ENCODE results near the gene PGLYRP4. TPM values are rescaled to one million over a fixed set of nuclear protein-coding genes. Genes with fewer than 3 reads are reported as not detected.

Gene PGLYRP4
- total and polyA plus RNA-seq, 2 of the 4 experiments (the other 2 are of a cell fraction), result not detected

GRCh38 chr1:153357076-153357852 is 8.6 kb upstream of the PGLYRP4 start:
- Histone ChIP-seq H2BK120ac (ENCODE audit: low read depth, low read length) (no peak overlapping the region), H3K4ac (ENCODE audit: low read depth, low read length) (no peak overlapping the region), H2BK20ac (ENCODE audit: low read depth, low read length) (no peak overlapping the region), H3K27ac (ENCODE audit: insufficient read depth, low read length) (no peak overlapping the region), H3K56ac (ENCODE audit: extremely low read depth, insufficient read depth, low read length) (no peak overlapping the region), H3K27me3 (ENCODE audit: control insufficient read depth, insufficient read depth, low read length) (peaks cover 11% of the 10 kb centered on the region; the same call in 1 of the 2 replicates), H3K14ac (replicated peaks; ENCODE audit: low read depth, low read length) (no peak overlapping the region), H4K91ac (ENCODE audit: insufficient read depth, low read depth, low read length) (no peak overlapping the region), H3K9me1 (ENCODE audit: insufficient read depth, low read length) (no peaks in the 10 kb centered on the region), H3K9me3 (ENCODE audit: control insufficient read depth, insufficient read depth, low read length) (no peaks in the 10 kb centered on the region), H2AK5ac (ENCODE audit: low read depth, low read length) (no peak overlapping the region), H3K4me3 (ENCODE audit: insufficient read depth, low read depth, low read length) (no peak overlapping the region), H3K36me3 (ENCODE audit: control insufficient read depth, insufficient read depth, low read length) (no peaks in the 10 kb centered on the region), H2AFZ (replicated peaks; ENCODE audit: low read length, poor library complexity) (no peak overlapping the region), H3K79me1 (ENCODE audit: low read depth in 1 of 2, low read length in 2 of 2) (no peaks in the 10 kb centered on the region), H3K4me1 (ENCODE audit: control insufficient read depth, insufficient read depth, low read length) (no peaks in the 10 kb centered on the region), H3K9ac (ENCODE audit: low read depth, low read length) (no peak overlapping the region), H3K23ac (ENCODE audit: low read depth, low read length) (no peak overlapping the region), H4K5ac (ENCODE audit: low read depth, low read length) (no peak overlapping the region), H2AK9ac (replicated peaks; ENCODE audit: low read depth, low read length, poor library complexity) (no peak overlapping the region), H4K20me1 (ENCODE audit: insufficient read depth, low read length) (no peaks in the 10 kb centered on the region), H3K4me2 (ENCODE audit: low read depth, low read length) (no peak overlapping the region), H3K18ac (ENCODE audit: low read depth, low read length) (no peak overlapping the region), H4K8ac (ENCODE audit: low read depth in 2 of 2, low read length in 2 of 2) (no peak overlapping the region), H2BK15ac (ENCODE audit: low read depth, low read length) (no peak overlapping the region), H2BK5ac (ENCODE audit: low read depth, low read length, poor library complexity, severe bottlenecking) (no peak overlapping the region)
- in situ Hi-C loops (cut with MboI; ENCODE audit: low sequenced_read_pairs) (no loop called here), intact Hi-C loops (cut with micrococcal nuclease) (no loop called here), dilution Hi-C loops (cut with HindIII; ENCODE audit: low sequenced_read_pairs, unreplicated experiment) (no loop called here)
- ChIA-PET POLR2A (ENCODE audit: unreplicated experiment) (no interaction called here), CTCF (interaction anchor here (0.6 to 1.8 kb wide), 2 partner anchors 135 to 138 kb away, joined by 4 to 7 read pairs; no protein-coding TSS in a partner anchor)
- DNase-seq (no peak), ATAC-seq (ENCODE audit: low read depth) (no peak)
- WGBS, 2 experiments (ENCODE audit: extremely low coverage in 2 of 2, insufficient read length in 1 of 2), result 41% methylated on average over 4 of the region's 10 CpGs; no CpG with 5 or more reads in 1 of the 2 experiments
- no TSS peak for BruUV-seq (replicated peaks)
- TF ChIP-seq RFX5 (IDR thresholded peaks at IDR 0.05; ENCODE audit: low read depth, low read length), result no peak
- no peak for TF ChIP-seq BHLHE40 (IDR thresholded peaks at IDR 0.05; ENCODE audit: low read depth, low read length)
- no peak for TF ChIP-seq CTCF (conservative IDR thresholded peaks at IDR 0.05; ENCODE audit: low read depth, low read length)
- TF ChIP-seq MAZ (IDR thresholded peaks at IDR 0.05; ENCODE audit: borderline replicate concordance, low read depth, low read length), result no peak
- no peak for TF ChIP-seq SMC3 (IDR thresholded peaks at IDR 0.05; ENCODE audit: low read depth, low read length)
- TF ChIP-seq RAD21 (IDR thresholded peaks at IDR 0.05; ENCODE audit: low read length), result no peak
